GM19395 (cell line): ENCODE data around the gene CDCA4.

Experiments used
- ATAC-seq: cut with Tn5 transposase; IDR thresholded peaks from one replicate; pipeline ENCODE4 v1.9.1; 2021; ENCODE audit warnings: mild to moderate bottlenecking, moderate library complexity; ENCODE audit not compliant: unreplicated experiment

Gene CDCA4

DNA sequence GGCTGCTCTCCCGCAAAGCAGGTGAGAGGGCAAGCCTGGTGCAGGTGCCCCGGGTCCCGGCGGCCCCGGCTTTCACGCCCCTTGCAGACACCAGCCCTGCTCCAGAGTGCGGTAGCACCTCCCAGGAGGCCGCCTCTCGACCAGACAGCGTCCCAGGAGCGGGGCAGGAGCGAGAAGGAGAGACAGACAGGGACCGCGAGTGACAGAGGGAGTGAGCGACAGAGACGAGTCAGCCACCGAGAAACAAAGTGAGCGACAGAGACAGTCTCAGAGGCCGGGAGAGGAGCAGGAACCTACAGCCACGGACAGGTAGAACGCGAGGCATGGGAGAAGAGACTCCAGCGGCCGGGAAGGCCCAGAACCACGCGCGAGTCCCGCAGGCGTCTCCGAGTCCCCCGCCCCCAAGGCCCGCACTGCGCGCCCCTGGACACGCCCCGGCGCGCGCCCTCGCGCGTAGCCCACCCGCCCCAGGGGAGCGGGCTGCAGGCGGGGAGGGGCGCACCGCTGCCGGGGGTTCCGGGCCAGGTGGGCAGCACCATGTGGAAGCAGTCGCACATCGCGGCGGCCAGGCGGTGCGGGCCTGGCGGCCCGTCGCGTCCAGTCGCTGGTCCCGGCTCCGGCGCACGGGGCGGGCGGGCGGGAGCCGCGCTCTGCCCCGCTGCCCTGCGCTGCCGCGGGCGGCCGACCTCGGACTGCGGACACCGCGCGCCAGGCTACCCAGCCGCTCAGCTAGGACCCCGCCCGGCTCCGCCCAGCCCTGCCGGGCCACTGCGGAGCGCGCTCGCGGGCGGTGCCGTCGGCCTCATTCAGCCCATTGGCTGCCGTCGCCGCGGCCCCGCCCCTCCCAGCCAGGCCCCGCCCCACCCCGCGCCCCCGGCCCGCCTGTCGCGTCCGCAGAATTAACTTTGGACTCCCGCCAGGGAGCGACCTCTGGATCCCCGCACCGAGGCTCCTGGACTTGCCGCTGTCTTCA is 42.9 kb downstream of the CDCA4 start, which contains the start of gene AHNAK2:
Gene AHNAK2 (minus strand): TSS at position 694 of the 973 bp plus-strand sequence. CDS start 137 bp downstream, at position 557.
- no peak for ATAC-seq

- no peak for ATAC-seq
These were observed 43.7 kb downstream of the CDCA4 start for GRCh38 chr14:104977008-104977680.

DNA sequence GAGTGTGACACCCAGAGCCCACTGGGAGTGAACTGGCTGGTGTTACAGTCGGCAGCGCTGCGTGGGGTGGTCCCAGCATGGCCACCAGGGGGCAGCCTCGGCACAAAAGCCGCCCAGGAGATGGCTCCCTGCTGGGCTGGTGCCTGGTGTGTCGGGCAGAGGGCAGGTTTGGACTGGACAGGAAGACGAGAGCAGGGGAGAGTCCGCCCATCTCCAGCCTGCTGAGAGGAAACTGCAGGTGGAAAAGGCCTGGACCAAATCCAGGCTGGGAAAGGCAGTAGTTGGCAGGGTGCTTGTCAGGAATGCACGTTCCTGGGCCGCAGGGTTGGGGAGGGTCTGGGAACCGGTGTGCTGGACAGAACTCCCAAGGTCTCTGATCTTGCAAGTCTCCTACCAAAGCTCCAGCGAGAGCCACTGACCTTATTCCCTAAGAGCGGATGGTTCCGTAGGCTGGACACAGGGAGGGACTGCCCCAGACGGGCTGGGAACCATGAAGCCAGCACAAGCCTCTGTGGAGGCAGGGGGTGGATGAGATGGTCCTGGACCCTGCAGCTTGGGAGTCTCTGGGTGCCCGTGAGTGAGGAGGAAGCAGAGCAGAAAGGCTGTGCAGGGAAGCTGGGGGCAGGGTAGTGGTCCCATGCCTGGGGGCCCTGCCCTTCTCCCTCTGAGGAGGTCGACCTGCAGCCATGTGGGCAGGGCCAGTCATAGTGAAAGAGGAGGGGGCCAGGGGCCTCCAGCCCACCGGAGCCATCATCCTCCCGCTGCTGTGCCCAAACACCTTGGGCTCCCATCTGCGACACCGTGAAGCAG is 44.5 kb downstream of the CDCA4 start:
- peak; percentile 57 for ATAC-seq

DNA sequence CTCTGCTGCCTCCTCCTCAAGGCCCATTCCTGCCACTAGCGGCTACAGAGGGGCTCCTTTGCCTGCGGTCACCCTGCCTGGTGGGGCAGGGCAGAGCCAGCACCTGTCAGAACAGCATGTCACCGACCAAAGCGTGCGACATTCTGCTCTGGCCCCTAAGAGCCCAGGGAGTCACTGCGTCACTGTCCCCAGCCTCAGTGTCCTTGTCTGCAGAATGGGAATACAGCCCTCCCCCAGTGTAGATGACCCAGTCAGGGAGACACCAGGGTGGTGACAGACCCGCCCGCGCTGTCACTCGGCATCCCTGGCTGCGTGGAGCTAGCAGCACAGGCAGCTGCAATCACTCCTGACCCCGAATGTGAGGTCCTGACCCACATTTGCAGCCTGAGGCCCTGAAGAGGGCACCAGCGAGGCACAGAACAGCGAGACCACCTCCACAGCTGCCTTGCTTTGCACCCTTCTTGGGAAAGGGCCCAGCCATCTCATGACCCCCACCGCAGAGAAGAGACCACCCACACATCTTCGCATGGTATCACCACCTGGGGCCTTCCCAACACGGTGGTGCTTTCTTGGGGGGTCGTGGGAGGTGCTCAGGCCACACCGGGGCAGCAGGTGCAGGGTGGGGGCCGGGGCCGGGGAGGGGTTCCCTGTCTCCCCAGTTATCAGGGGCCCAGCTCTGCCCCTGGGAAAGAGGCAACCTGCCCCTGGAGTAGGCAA is 45.2 kb downstream of the CDCA4 start:
- no peak for ATAC-seq

DNA sequence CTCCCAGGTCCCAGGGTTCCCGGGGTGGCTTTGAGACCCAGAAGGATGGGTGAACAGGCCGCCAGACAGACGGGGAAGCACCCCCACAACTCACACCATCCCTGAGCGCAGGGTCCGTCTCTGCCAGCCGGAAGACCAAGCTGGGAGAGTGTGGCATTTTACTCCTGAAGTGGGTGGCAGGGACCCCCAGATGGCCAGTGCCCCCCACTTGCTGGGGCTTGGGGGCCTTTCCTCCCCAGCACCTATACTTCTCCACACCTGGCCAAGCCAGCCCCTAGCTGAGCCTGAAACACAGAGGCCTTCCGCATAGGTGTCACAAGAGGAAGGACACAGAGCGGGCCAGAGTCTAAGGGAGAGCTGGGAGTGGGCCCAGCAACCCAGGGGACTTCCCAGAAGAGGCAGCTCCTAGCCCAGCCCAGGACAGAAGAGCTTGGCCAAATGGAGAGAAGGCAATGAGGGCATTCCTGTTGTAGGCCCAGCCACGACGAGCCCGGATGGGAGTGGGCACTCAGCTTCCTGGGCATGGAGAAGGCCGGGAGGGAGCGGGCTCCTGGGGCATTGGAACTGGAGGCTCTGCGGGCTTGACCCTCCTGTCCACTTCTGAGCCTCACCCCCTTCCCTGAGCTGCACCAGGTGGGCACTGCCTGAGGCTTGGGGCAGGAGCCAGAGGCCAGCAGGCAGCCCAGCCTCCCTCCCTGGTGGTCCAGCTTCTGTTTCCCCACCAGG is 46.1 kb downstream of the CDCA4 start:
- ATAC-seq, result no peak

GRCh38 chr14:104974146-104974541 is 46.7 kb downstream of the CDCA4 start:
- no peak for ATAC-seq

DNA sequence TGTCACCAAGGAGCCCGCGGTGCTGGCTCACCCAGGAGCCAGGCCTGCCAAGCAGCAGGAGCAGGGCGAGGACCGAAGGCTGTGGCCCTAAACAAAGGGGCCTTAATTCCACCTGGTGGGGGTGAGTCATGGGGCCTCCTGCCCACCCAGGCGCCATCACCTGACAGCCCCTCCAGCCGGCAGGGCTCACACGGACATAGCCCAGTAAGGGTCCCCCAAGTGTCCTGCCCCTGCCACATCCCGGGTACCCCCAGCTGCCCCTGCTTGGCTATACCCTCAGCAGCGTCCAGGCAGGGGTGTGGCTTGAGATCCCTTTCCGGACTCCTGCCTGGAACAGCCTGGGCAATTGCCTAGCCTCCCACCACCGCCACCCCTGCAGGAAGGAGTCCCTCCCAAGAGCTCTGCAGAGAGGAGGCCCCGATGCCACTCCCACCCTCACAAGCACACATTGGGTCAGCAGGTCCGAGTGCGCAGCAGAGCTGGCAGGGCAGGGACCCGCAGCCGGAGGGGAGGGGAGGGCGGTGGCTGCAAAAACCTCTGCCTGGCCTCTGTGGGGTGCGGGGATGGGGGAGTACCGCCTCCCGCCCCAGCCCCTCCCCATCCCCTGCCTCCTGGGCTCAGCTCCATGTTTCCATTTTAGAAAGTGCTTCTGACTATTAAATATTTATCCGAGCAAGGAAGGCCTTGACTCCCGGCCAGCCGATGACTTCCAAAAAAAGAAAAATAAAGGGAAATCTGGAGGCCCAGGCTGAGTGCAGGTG is 47.3 kb downstream of the CDCA4 start:
- ATAC-seq, result no peak

- ATAC-seq, result no peak
These were observed 47.8 kb downstream of the CDCA4 start for GRCh38 chr14:104973135-104973384.

GRCh38 chr14:104972301-104973134 is 48.4 kb downstream of the CDCA4 start:
- ATAC-seq, result no peak

GRCh38 chr14:104971447-104972240 is 49.2 kb downstream of the CDCA4 start:
- ATAC-seq, result no peak

DNA sequence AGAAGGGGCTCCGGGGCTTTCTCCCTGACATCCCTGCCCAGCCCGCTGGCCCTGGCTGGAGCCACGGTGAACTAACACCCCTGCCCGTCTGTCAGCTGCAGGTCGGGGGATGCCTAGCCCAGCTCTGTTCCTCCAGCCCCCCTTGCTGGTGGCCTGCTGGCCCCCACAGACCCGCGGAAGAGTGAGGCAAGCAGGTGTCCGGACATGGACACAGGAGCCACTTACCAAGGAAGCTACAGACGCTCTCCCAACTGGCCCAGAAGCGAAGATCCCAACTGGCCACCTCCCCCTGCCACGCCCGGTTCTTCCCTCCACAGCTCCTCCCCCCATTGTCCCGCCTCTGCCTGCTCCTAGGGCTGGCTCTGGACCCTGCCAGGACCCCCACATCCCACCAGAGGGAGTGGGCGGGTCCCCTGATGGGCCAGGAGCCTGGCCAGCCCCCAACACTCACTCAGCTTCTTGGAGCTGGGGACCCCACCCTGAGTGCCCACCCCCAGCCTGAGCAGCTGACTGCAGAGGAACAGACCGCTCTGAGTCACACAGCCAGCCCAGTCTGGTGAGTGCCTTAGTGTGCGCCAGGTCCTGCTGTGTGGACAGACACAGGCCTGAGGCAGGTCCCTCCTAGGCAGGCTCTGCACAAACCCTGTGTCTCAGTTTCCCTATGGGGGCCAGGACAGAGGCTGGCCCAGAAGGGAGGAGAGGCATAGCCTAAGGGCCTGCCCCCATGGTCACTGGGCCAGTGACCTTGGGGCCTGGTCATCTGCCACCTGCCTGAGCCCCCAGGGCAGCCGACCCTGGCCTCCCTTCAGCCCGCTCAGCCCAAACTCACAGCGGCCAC is 50.4 kb downstream of the CDCA4 start:
- no peak for ATAC-seq

DNA sequence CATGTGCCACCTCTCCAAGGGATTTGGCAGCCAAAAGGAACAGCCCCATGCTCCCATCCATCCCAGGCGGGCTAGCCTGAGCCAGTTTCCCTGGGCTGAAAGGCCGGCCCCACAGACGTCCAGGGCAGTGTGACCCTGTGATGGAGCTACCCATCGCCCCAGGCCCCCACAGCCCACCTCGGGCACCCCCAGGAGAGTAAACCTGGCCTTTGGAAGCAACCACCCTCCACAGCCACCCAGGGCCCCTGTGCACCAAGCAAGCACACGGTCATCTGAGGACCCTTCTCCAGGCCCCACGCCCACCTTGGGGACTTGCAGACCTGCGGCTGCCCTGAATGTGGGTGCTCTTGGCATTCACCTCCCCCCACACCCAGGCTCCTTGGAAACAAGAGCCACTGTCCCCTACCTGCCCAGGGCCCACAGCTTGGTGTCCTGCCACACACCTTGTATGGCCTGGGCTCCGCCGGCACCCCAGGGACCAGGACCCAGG is 51.1 kb downstream of the CDCA4 start:
- no peak for ATAC-seq

- no peak for ATAC-seq
These were observed 52.1 kb downstream of the CDCA4 start for GRCh38 chr14:104968541-104969401.

DNA sequence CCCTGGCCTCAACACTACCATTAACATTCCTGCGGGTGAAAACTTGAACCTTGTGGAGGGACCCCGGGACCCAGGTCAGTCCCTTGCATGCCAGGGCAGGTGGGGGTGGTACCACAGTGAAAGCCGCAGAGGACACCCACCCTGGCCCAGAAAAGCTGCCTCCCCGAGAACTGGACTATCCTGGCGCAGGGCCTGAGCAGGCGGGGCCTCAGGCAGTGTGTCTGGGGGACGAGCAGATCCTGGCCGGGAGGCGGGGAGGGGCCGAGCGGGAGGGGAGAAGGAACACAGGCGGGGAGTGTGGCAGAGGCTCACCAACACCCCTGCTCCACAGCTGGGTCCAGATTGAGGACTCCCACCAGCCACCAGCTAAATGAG is 52.7 kb downstream of the CDCA4 start:
- ATAC-seq, result no peak

DNA sequence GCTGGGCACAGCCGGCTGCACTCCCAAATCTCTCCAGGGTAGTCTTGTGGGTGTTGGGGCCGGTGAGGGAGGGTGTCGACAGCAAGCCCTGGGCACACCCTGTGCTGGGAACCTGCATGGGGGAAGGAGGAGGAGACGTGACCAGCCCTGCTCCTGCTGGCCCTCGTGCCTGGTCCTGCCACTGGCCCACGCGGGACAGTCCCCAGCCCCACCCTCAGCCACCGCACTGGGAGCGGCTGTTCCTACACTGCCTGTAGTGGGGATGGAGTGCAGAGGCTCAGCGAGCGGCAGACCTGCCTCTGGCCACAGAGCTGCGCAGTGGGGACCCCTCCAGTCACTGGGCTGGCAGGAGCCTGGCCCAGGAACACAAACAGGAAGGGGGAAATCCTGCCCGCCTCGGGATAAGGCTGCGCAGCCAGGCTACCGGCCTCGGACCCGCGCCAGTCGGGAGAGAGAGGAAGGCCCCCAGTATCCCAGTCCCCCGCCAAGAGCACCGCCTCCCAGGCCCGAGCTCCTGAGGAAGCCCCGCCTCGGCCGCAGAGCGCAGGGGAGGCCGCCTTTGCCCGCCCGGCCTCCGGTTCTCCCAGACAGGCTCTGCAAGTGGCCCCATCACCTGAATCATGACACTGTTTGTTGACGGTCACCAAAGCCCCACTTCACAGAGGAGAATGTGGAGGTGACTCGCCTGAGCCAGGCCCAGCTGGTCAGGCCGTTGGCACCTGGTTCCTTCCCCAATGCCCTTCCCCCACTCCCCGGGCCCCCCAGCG is 53.3 kb downstream of the CDCA4 start:
- ATAC-seq, result no peak
